Skeletal muscle satellite cell (primary cell): ENCODE data around the gene MTO1. TPM values are rescaled to one million over a fixed set of nuclear protein-coding genes. Genes with fewer than 3 reads are reported as not detected.
"Not testable (repeated sequence)": the region's sequence is repeated elsewhere in the genome, so short reads cannot be mapped to it uniquely, and the experiment has no call there.

Experiments used
- H3K27me3 ChIP-seq: 2 replicates; pipeline ENCODE4 v1.7.0; 2013; ENCODE audit warnings: low read length; ENCODE audit not compliant: control insufficient read depth, insufficient read depth
- H3K36me3 ChIP-seq: 2 replicates; pipeline ENCODE4 v1.7.0; 2013; ENCODE audit warnings: mild to moderate bottlenecking, control low read depth, low read length; ENCODE audit not compliant: insufficient read depth
- H3K4me1 ChIP-seq: 2 replicates; pipeline ENCODE4 v1.7.0; 2013; ENCODE audit warnings: low read length; ENCODE audit not compliant: control insufficient read depth, insufficient read depth
- H3K4me2 ChIP-seq: 2 replicates; pipeline ENCODE4 v1.7.0; 2013; ENCODE audit warnings: mild to moderate bottlenecking, low read length
- H3K4me3 ChIP-seq: 2 replicates; pipeline ENCODE4 v1.7.0; 2013; ENCODE audit warnings: low read length
- H3K9ac ChIP-seq: 2 replicates; pipeline ENCODE4 v1.7.0; 2013; ENCODE audit warnings: mild to moderate bottlenecking, low read depth, low read length, moderate library complexity
- H3K9me3 ChIP-seq: replicated peaks from 2 replicates; pipeline ENCODE4 v1.7.0; 2013; ENCODE audit warnings: mild to moderate bottlenecking, control low read depth, low read length
- total RNA-seq: library from RNA; depleted of rRNA; stranded (reverse); fragments of >200 nt; gene quantifications from 2 replicates; pipeline ENCODE4 v1.2.3, GENCODE V29; 2012; rRNA removed

The MTO1 gene, protein sequence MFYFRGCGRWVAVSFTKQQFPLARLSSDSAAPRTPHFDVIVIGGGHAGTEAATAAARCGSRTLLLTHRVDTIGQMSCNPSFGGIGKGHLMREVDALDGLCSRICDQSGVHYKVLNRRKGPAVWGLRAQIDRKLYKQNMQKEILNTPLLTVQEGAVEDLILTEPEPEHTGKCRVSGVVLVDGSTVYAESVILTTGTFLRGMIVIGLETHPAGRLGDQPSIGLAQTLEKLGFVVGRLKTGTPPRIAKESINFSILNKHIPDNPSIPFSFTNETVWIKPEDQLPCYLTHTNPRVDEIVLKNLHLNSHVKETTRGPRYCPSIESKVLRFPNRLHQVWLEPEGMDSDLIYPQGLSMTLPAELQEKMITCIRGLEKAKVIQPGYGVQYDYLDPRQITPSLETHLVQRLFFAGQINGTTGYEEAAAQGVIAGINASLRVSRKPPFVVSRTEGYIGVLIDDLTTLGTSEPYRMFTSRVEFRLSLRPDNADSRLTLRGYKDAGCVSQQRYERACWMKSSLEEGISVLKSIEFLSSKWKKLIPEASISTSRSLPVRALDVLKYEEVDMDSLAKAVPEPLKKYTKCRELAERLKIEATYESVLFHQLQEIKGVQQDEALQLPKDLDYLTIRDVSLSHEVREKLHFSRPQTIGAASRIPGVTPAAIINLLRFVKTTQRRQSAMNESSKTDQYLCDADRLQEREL
- 33.7 and 35.4 TPM in 2 replicates for total RNA-seq

DNA sequence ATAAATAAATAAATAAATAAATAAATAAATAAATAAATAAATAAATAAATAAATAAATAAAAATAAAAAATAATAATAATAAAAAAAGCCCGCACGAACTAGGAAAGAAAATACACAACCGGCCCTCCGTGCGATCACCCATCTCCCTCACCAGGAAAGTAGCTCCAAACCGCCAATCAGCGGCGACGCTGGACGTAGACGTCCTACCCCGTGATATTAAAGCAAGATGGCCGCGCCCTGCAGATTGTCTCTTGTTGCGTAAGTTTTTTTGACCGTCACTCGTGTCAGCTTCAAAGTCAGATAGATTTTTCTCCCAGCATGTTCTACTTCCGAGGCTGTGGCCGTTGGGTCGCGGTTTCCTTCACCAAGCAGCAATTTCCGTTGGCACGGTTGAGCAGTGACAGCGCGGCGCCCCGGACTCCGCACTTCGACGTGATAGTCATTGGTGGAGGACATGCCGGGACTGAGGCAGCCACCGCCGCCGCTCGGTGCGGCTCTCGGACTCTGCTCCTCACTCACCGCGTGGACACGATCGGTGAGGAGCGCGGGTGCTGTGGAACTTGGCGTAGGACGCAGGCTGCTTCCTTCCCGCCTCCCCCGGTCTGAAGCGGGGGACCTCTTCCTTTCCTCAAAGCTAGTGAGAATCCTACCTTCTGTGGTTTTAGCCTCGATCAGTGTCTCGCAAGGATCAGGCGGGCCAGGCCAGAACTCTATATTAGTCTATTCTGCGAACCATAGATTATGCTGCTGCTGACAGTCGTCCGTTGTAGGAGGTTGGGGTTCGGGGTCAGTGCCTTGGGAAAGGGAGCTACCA lies at the start of gene MTO1:
Gene MTO1, plus strand, starts transcription at position 201 of the 814 bp plus-strand sequence. Its CDS starts 118 bp downstream, at position 319.
- Histone ChIP-seq H3K4me2 (peak within 1 kb of the TSS; percentile 76), H3K4me1 (peaks cover 3% of the 10 kb centered on the region), H3K36me3 (peaks cover 8% of the 10 kb centered on the region), H3K9me3 (no peaks in the 10 kb centered on the region), H3K9ac (peak within 1 kb of the TSS; percentile 93), H3K27me3 (no peaks in the 10 kb centered on the region), H3K4me3 (peak within 1 kb of the TSS; percentile 85)

DNA sequence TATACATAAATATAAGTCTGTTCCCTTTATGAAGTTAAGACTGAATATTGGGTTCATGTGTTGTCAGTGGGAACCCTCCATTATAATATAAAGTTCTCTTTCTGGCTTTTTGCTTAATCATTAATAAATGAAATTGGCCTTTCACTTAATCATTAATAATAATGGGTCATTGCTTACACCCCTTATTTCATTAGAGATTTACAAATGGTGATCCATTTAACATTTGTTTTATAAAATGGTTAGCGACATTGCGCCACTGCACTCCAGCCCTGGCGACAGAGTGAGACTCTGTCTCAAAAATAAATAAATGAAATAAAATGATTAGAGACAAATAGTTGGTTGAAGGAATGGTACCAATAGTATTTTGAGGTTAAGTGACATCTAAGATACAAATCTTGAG lies 48.4 kb upstream of the MTO1 start:
- no peaks in the 10 kb centered on the region for H3K4me1 ChIP-seq
- H3K4me3 ChIP-seq: no peak overlapping the region
- H3K36me3 ChIP-seq: no peaks in the 10 kb centered on the region
- no peak overlapping the region for H3K4me2 ChIP-seq
- no peak overlapping the region for H3K9ac ChIP-seq
- H3K27me3 ChIP-seq: no peaks in the 10 kb centered on the region
- H3K9me3 ChIP-seq: no peaks in the 10 kb centered on the region

DNA sequence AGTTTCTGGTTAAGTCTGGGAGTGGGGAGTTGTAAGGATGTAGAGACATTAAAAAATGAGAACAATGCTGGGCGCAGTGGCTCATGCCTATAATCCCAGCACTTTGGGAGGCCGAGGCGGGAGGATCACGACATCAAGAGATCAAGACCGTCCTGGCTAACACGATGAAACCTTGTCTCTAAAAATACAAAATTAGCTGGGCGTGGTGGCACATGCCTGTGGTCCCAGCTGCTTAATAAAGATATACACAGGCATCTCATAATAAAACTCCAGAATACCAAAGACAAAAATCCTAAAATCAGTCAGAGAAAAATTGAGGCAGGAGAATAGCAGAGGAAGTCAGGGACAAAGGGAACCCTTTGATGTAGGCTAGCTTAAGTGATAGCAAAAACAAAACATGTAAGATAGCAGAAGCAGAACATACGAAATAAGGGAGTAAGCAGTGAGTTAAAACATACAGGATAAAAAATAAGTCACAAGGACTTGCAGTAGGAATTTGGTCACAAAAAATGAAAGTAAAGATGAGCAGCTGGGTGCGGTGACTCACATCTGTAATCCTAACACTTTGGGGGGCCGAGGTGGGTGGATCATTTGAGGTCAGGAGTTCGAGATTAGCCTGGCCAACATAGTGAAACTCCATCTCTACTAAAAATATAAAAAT lies 43.3 kb upstream of the MTO1 start:
- no peak overlapping the region for H3K4me2 ChIP-seq
- H3K4me3 ChIP-seq: no peak overlapping the region
- H3K9me3 ChIP-seq: no peaks in the 10 kb centered on the region
- H3K4me1 ChIP-seq: no peaks in the 10 kb centered on the region
- H3K9ac ChIP-seq: no peak overlapping the region
- peaks cover 15% of the 10 kb centered on the region for H3K36me3 ChIP-seq
- H3K27me3 ChIP-seq: no peaks in the 10 kb centered on the region

DNA sequence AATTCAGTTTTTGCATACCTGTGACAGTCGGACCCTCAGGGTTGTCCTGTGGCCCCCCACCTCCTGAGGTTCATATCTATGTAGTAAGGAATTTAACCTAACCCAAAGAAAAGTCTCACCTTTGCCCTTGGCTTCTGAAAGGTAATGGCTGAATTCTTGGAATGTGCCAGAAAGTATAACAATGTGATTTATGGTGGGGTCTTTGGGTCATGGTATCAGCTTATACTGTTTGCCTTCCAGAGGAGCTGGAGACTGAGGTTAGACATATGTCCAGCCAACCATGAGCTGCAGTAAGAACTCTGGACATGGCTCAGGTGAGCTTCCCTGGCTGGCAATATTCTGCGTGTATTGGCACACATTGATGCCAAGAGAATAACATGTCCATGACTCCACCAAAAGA lies 40.0 kb upstream of the MTO1 start:
- no peak overlapping the region for H3K9ac ChIP-seq
- no peaks in the 10 kb centered on the region for H3K27me3 ChIP-seq
- H3K36me3 ChIP-seq: peaks cover 22% of the 10 kb centered on the region
- H3K4me2 ChIP-seq: no peak overlapping the region
- no peaks in the 10 kb centered on the region for H3K9me3 ChIP-seq
- no peaks in the 10 kb centered on the region for H3K4me1 ChIP-seq
- no peak overlapping the region for H3K4me3 ChIP-seq

DNA sequence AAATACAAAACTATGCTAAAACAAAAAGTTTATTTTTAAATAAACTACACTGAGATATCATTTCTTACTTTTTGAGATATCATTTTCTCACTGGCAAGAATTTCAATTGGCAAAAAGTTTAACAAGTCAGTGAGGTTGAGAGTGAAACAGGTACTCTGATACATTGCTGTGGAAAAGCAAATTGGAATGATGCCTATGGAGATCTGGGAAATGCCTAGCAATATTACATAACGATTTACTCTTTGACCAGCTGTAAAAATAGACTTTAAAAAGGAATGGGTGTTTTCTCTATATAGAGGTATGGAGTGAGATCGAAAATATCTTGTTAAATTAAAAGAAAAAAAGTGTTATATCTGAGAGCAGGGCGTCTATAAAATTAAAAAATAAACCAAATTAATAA lies 26.3 kb upstream of the MTO1 start:
- Histone ChIP-seq H3K9ac (no peak overlapping the region), H3K9me3 (no peaks in the 10 kb centered on the region), H3K36me3 (peaks cover 17% of the 10 kb centered on the region), H3K27me3 (no peaks in the 10 kb centered on the region), H3K4me3 (no peak overlapping the region), H3K4me1 (no peaks in the 10 kb centered on the region), H3K4me2 (no peak overlapping the region)

DNA sequence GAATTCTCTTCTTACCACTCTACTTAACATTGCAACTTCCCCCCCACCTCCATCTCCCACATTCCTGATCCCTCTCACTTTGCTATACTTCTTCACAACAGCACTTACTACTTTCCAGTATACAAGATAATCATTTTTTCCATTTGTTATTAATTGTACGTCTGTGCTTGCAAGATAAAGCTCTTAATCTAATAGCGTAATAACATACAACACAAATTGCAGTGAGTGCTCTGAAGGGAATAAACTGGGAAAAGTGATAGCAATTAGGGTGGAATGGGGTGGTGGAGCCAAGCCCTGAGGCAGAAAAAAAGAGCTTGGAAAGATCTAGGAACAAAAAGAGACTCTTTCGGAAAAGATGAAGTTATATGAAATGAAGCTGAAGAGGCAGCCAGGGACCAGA lies 18.0 kb upstream of the MTO1 start:
- Histone ChIP-seq H3K27me3 (no peaks in the 10 kb centered on the region), H3K4me1 (no peaks in the 10 kb centered on the region), H3K36me3 (peaks cover 28% of the 10 kb centered on the region), H3K4me3 (no peak overlapping the region), H3K4me2 (no peak overlapping the region), H3K9ac (no peak overlapping the region), H3K9me3 (no peaks in the 10 kb centered on the region)

DNA sequence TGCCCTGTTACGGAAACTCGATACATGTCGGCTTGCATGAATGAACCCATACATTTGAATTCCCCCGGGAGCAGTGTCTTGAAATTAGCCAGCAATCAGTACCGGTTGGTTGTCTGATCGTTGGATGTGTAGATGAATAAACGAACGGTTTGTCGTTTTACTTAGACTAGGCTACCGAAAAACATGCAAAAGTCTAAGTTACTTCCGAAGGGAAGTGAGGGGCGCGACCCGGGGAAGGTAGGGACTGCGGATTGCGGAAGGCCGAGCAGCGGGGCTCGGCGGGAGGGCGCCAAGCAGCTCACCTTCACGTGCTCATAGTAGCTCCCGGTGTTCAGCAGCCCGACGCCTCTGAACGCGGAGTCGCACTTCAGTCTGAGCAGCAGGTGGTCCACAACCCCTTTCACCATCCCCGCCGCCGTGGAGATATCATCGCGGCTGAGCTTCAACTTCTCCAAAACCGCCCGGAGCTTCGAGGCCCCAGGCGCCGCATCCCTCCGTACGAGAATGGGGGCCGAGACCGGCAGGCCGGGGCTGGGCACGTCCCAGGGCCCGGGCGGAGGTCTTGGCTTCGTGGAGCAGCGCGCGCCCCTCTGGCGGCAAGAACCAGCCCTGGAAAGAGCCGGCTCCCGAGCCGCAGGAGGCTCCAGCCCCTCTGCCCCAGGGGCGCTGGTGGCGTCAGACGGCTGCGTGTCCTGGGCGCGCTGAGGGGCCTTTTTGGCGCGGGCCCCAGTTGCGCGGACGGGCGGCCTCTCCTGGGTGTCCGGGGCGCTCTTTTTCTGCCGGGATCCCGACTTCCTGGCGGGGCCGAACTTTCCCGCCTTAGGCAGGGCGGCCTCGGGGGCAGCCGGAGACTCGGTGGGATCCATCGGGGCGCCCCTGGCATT lies 10.1 kb upstream of the MTO1 start:
- no peaks in the 10 kb centered on the region for H3K9me3 ChIP-seq
- peaks cover 9% of the 10 kb centered on the region for H3K36me3 ChIP-seq
- H3K4me2 ChIP-seq: peak overlapping the region; percentile 78
- peak overlapping the region; percentile 74 for H3K4me3 ChIP-seq
- peaks cover 6% of the 10 kb centered on the region for H3K4me1 ChIP-seq
- peak overlapping the region; percentile 91 for H3K9ac ChIP-seq
- no peaks in the 10 kb centered on the region for H3K27me3 ChIP-seq

DNA sequence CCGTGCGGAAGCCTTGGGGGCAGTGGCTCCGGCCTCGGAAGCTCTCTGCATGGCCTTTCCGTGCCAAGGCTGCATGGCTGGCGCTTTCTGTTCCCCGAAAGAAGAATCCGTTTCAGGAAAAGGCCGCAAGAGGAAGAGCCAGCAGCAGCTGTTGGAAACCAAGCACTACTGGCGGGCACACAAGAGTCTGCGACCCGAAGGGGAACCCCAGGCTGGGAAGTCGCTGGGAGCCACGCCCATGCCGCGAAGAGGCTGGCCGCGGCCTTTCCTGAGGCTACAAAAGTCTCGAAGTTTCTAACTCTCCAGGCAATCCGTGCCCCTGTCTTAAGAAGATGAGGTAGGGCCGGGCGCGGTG lies 9.5 kb upstream of the MTO1 start, which contains the start of gene CGAS:
Gene CGAS, minus strand, starts transcription at position 191 of the 355 bp plus-strand sequence. Its CDS starts 116 bp downstream, at position 75.
- peaks cover 6% of the 10 kb centered on the region for H3K4me1 ChIP-seq
- H3K4me2 ChIP-seq: peak within 1 kb of the TSS; percentile 78
- peak within 1 kb of the TSS; percentile 74 for H3K4me3 ChIP-seq
- H3K36me3 ChIP-seq: peaks cover 8% of the 10 kb centered on the region
- no peaks in the 10 kb centered on the region for H3K9me3 ChIP-seq
- H3K27me3 ChIP-seq: no peaks in the 10 kb centered on the region
- H3K9ac ChIP-seq: peak within 1 kb of the TSS; percentile 91

DNA sequence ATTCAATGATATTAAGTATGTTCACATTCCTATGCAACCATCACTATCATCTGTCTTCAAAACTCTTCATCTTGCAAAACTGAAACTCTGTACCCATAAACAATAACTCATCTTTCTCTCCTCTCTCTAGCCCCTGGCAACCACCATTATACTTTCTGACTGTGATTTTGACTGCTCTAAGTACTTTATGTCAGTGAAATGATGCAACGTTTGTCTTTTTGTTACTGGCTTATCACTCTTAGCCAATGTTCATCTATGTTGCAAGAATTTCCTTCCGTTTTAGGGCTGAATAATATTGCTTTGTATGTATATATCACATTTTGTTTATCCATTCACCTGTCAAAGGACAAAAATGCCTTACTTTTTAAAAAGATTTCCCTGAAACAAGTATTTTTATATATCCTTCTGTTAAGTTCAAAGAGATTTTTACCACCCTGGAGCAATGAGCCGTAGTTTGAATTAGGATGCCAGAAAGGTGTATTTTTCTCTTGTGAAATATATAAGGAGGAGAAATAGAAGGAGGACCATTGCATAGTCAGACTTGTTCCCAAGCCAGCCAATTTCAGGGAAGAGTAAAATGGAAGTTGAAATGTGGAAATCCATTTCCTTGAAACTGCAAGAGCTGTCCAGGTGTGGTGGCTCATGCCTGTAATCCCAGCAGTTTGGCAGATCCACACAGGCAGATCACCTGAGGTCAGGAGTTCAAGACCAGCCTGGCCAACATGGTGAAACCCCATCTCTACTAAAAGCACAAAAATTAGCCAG lies 5.5 kb upstream of the MTO1 start:
- H3K27me3 ChIP-seq: no peaks in the 10 kb centered on the region
- peaks cover 6% of the 10 kb centered on the region for H3K4me1 ChIP-seq
- no peak overlapping the region for H3K9ac ChIP-seq
- no peak overlapping the region for H3K4me3 ChIP-seq
- no peaks in the 10 kb centered on the region for H3K9me3 ChIP-seq
- no peaks in the 10 kb centered on the region for H3K36me3 ChIP-seq
- no peak overlapping the region for H3K4me2 ChIP-seq

DNA sequence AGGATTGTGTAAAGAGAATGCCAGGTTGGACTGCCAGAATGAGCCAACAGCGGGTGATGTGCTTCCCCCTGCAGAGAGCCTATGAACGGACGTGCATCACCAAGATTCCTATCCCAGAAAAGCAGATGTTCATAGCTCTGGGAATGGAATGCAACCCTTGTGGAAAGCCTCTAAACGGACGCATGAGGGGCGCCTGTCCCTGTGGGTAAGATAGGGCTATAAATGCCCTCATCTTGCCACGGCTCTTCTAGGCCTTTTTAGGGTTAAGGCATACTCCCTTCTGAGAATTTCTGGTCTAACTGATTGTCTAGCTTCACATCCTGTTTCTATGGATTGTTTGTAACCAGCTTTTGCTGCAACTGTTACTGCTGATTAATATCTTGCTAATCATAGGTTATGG lies 2.1 kb upstream of the MTO1 start:
- not testable (repeated sequence) for H3K4me2 ChIP-seq, H3K27me3 ChIP-seq, H3K9me3 ChIP-seq, H3K36me3 ChIP-seq, H3K9ac ChIP-seq, H3K4me1 ChIP-seq, H3K4me3 ChIP-seq
